Neural progenitor cell (in vitro differentiated cells): Measurements from ENCODE around the gene GSTT2.

Experiments
- CTCF ChIP-seq: fragments of 200-600 bp; sonication (generic); IDR thresholded peaks from 2 replicates; pipeline ENCODE4 v1.5.1; 2017; ENCODE audit warnings: antibody characterized with exemption, mild to moderate bottlenecking
- EZH2 ChIP-seq: fragments of 200-600 bp; sonication (generic); IDR thresholded peaks from 2 replicates; pipeline ENCODE4 v1.6.1; 2017; ENCODE audit warnings: antibody characterized with exemption, mild to moderate bottlenecking, moderate library complexity
- EZH2phosphoT487 ChIP-seq: fragments of 200-600 bp; sonication (generic); IDR thresholded peaks from 2 replicates; pipeline ENCODE4 v1.6.1; 2017; ENCODE audit warnings: antibody characterized with exemption

- TF ChIP-seq CTCF (no peak), EZH2 (no peak), EZH2phosphoT487 (no peak)
These were observed 22.9 kb downstream of the GSTT2 start for GRCh38 chr22:24002851-24003250.
